HG03103 (cell line): ENCODE data around the gene LURAP1L.
"Not testable (repeated sequence)": the region's sequence is repeated elsewhere in the genome, so short reads cannot be mapped to it uniquely, and the experiment has no call there.

Source experiments
- ATAC-seq: cut with Tn5 transposase; IDR thresholded peaks from one replicate; pipeline ENCODE4 v1.9.1; 2021; ENCODE audit warnings: low read depth; ENCODE audit not compliant: unreplicated experiment

The LURAP1L gene

GRCh38 chr9:12851341-12852090 lies 76.7 kb downstream of the LURAP1L start:
- ATAC-seq: no peak

- ATAC-seq: no peak
Observed at GRCh38 chr9:12853051-12853450, 78.2 kb downstream of the LURAP1L start.

GRCh38 chr9:12854221-12854620 lies 79.4 kb downstream of the LURAP1L start:
- no peak for ATAC-seq

- no peak for ATAC-seq
Observed at GRCh38 chr9:12855066-12855465, 80.2 kb downstream of the LURAP1L start.

GRCh38 chr9:12856603-12857002 lies 81.8 kb downstream of the LURAP1L start:
- no peak for ATAC-seq

- no peak for ATAC-seq
Observed at GRCh38 chr9:12859704-12860251, 85.0 kb downstream of the LURAP1L start.

GRCh38 chr9:12860998-12861397 lies 86.2 kb downstream of the LURAP1L start:
- ATAC-seq: no peak

GRCh38 chr9:12862611-12863410 lies 88.0 kb downstream of the LURAP1L start:
- ATAC-seq: no peak

GRCh38 chr9:12863618-12864017 lies 88.8 kb downstream of the LURAP1L start:
- ATAC-seq: no peak

- not testable (repeated sequence) for ATAC-seq
Observed at GRCh38 chr9:12865380-12865779, 90.6 kb downstream of the LURAP1L start.
